HEK293 (cell line): ENCODE measurements around the gene CPM.

Source experiments
- CTCF ChIA-PET: fragments of 350-600 bp; formaldehyde crosslinking; extraction: SDS; loops from one replicate; lab custom pipeline; 2021; ENCODE audit warnings: antibody characterized with exemption; lab: Yijun Ruan, JAX
- POLR2A ChIA-PET: fragments of 300-600 bp; formaldehyde crosslinking; extraction: SDS; loops from one replicate; lab custom pipeline; 2020; ENCODE audit warnings: antibody characterized with exemption, inconsistent platforms; lab: Yijun Ruan, JAX
- H3K27ac ChIP-seq: fragments of 200-500 bp; sonication (Bioruptor generic); 2 replicates; pipeline ENCODE4 v1.5.1; 2014; ENCODE audit warnings: low read depth, low read length, control low read depth, inconsistent platforms; ENCODE audit errors: extremely low read depth
- H3K36me3 ChIP-seq, 2 experiments: fragments of 200-500 bp in 1 of 2; sonication (Bioruptor generic) in 1 of 2; 1 replicate in 1 of 2; 2 replicates in 1 of 2; pipeline ENCODE4 v1.5.1; 2014 to 2017; ENCODE audit warnings: inconsistent platforms in 2 of 2, low read length in 2 of 2; ENCODE audit not compliant: control insufficient read depth in 2 of 2, insufficient read depth in 1 of 2
- H3K4me1 ChIP-seq: fragments of 200-500 bp; sonication (Bioruptor generic); 2 replicates; pipeline ENCODE4 v1.5.1; 2014; ENCODE audit warnings: mild to moderate bottlenecking, low read length, inconsistent platforms; ENCODE audit not compliant: control insufficient read depth, insufficient read depth
- H3K4me3 ChIP-seq: 2 replicates; pipeline ENCODE4 v1.5.1; 2011; ENCODE audit warnings: low read depth, mild to moderate bottlenecking, control low read depth, low read length, moderate library complexity
- H3K9me3 ChIP-seq: fragments of 200-500 bp; sonication (Bioruptor generic); 2 replicates; pipeline ENCODE4 v1.5.1; 2014; ENCODE audit warnings: low read depth, low read length, inconsistent platforms; ENCODE audit not compliant: control insufficient read depth, insufficient read depth
- EGR2 ChIP-seq: fragments of 450-650 bp; formaldehyde crosslinking; IDR thresholded peaks from 2 replicates; pipeline ENCODE4 v1.5.1; 2016; ENCODE audit warnings: low read depth, missing biosample characterization, missing genetic modification characterization
- GLIS2 ChIP-seq: fragments of 450-650 bp; formaldehyde crosslinking; IDR thresholded peaks from 2 replicates; pipeline ENCODE4 v1.5.1; 2016; ENCODE audit warnings: missing biosample characterization, missing genetic modification characterization
- KLF10 ChIP-seq: fragments of 450-650 bp; IDR thresholded peaks from 2 replicates; pipeline ENCODE4 v1.5.1; 2018; ENCODE audit warnings: missing biosample characterization, mild to moderate bottlenecking, missing genetic modification characterization
- MZF1 ChIP-seq: fragments of 450-650 bp; formaldehyde crosslinking; IDR thresholded peaks from 2 replicates; pipeline ENCODE4 v1.5.1; 2017; ENCODE audit warnings: missing biosample characterization, missing genetic modification characterization, borderline replicate concordance
- PRDM4 ChIP-seq: fragments of 450-650 bp; formaldehyde crosslinking; IDR thresholded peaks from 2 replicates; pipeline ENCODE4 v1.5.1; 2017; ENCODE audit warnings: missing biosample characterization, missing genetic modification characterization
- REST ChIP-seq: fragments of 450-650 bp; formaldehyde crosslinking; IDR thresholded peaks from 2 replicates; pipeline ENCODE4 v1.5.1; 2016; ENCODE audit warnings: missing biosample characterization, missing genetic modification characterization
- ZBTB17 ChIP-seq: fragments of 450-650 bp; formaldehyde crosslinking; IDR thresholded peaks from 2 replicates; pipeline ENCODE4 v1.5.1; 2016; ENCODE audit warnings: missing biosample characterization, missing genetic modification characterization
- ZBTB6 ChIP-seq: fragments of 450-650 bp; formaldehyde crosslinking; IDR thresholded peaks from 2 replicates; pipeline ENCODE4 v1.5.1; 2017; ENCODE audit warnings: missing biosample characterization, missing genetic modification characterization
- ZNF138 ChIP-seq: fragments of 450-650 bp; formaldehyde crosslinking; IDR thresholded peaks from 2 replicates; pipeline ENCODE4 v1.5.1; 2016; ENCODE audit warnings: missing biosample characterization, missing genetic modification characterization, borderline replicate concordance
- ZNF140 ChIP-seq: fragments of 450-650 bp; formaldehyde crosslinking; IDR thresholded peaks from 2 replicates; pipeline ENCODE4 v1.5.1; 2016; ENCODE audit warnings: missing biosample characterization, missing genetic modification characterization
- ZNF146 ChIP-seq: fragments of 450-650 bp; formaldehyde crosslinking; IDR thresholded peaks from 2 replicates; pipeline ENCODE4 v1.5.1; 2016; ENCODE audit warnings: missing biosample characterization, missing genetic modification characterization
- ZNF214 ChIP-seq: fragments of 450-650 bp; formaldehyde crosslinking; IDR thresholded peaks from 2 replicates; pipeline ENCODE4 v1.5.1; 2017; ENCODE audit warnings: missing biosample characterization, mild to moderate bottlenecking, missing genetic modification characterization, borderline replicate concordance
- ZNF221 ChIP-seq: fragments of 450-650 bp; formaldehyde crosslinking; IDR thresholded peaks from 2 replicates; pipeline ENCODE4 v1.5.1; 2017; ENCODE audit warnings: missing biosample characterization, missing genetic modification characterization, borderline replicate concordance
- ZNF266 ChIP-seq: fragments of 450-650 bp; formaldehyde crosslinking; IDR thresholded peaks from 2 replicates; pipeline ENCODE4 v1.5.1; 2016; ENCODE audit warnings: missing biosample characterization, missing genetic modification characterization, low read depth
- ZNF302 ChIP-seq: fragments of 450-650 bp; formaldehyde crosslinking; IDR thresholded peaks from 2 replicates; pipeline ENCODE4 v1.5.1; 2016; ENCODE audit warnings: missing biosample characterization, missing genetic modification characterization, low read depth
- ZNF335 ChIP-seq: fragments of 450-650 bp; formaldehyde crosslinking; conservative IDR thresholded peaks from 2 replicates; pipeline ENCODE4 v1.5.1; 2016; ENCODE audit warnings: missing biosample characterization, missing genetic modification characterization
- ZNF354C ChIP-seq: fragments of 450-650 bp; formaldehyde crosslinking; IDR thresholded peaks from 2 replicates; pipeline ENCODE4 v1.5.1; 2016; ENCODE audit warnings: missing biosample characterization, missing genetic modification characterization, low read depth, borderline replicate concordance
- ZNF513 ChIP-seq: fragments of 450-650 bp; IDR thresholded peaks from 2 replicates; pipeline ENCODE4 v1.5.1; 2018; ENCODE audit warnings: missing biosample characterization, missing genetic modification characterization
- ZNF521 ChIP-seq: fragments of 450-650 bp; formaldehyde crosslinking; IDR thresholded peaks from 2 replicates; pipeline ENCODE4 v1.5.1; 2017; ENCODE audit warnings: missing biosample characterization, mild to moderate bottlenecking, missing genetic modification characterization
- ZNF658 ChIP-seq: fragments of 450-650 bp; formaldehyde crosslinking; IDR thresholded peaks from 2 replicates; pipeline ENCODE4; 2016; ENCODE audit warnings: missing biosample characterization, missing genetic modification characterization
- ZNF660 ChIP-seq: fragments of 450-650 bp; IDR thresholded peaks from 2 replicates; pipeline ENCODE4 v1.5.1; 2018; ENCODE audit warnings: missing biosample characterization, mild to moderate bottlenecking, missing genetic modification characterization
- ZNF768 ChIP-seq: fragments of 450-650 bp; formaldehyde crosslinking; IDR thresholded peaks from 2 replicates; pipeline ENCODE4 v1.5.1; 2018; ENCODE audit warnings: missing biosample characterization, mild to moderate bottlenecking, missing genetic modification characterization
- ZNF777 ChIP-seq: fragments of 450-650 bp; formaldehyde crosslinking; IDR thresholded peaks from 2 replicates; pipeline ENCODE4 v1.5.1; 2017; ENCODE audit warnings: missing biosample characterization, missing genetic modification characterization, borderline replicate concordance
- ZSCAN30 ChIP-seq: fragments of 450-650 bp; IDR thresholded peaks from 2 replicates; pipeline ENCODE4 v1.5.1; 2018; ENCODE audit warnings: missing biosample characterization, mild to moderate bottlenecking, missing genetic modification characterization, moderate library complexity
- ZSCAN4 ChIP-seq: fragments of 450-650 bp; formaldehyde crosslinking; IDR thresholded peaks from 2 replicates; pipeline ENCODE4 v1.5.1; 2017; ENCODE audit warnings: missing biosample characterization, missing genetic modification characterization

Gene CPM

GRCh38 chr12:68918960-68919359 is 14.0 kb downstream of the CPM start (continued):
- TF ChIP-seq ZNF266 (tag by site-specific recombination) (no peak), ZNF302 (tag by site-specific recombination) (no peak), ZNF658 (tag by site-specific recombination) (no peak), ZBTB17 (tag by site-specific recombination) (no peak)

- no peaks in the 10 kb centered on the region for H3K36me3 ChIP-seq
- H3K9me3 ChIP-seq = no peaks in the 10 kb centered on the region
- TF ChIP-seq ZNF138 = no peak
- no peak for TF ChIP-seq ZNF335 (tag by site-specific recombination)
- TF ChIP-seq ZSCAN4 (tag by site-specific recombination) = no peak
- no peak for TF ChIP-seq ZNF660 (tag by site-specific recombination)
- no peak for TF ChIP-seq MZF1 (tag by site-specific recombination)
- TF ChIP-seq GLIS2 = no peak
- no peak for TF ChIP-seq ZNF221 (tag by site-specific recombination)
- no peak for TF ChIP-seq ZNF768 (tag by site-specific recombination)
- no peak for TF ChIP-seq ZNF521 (tag by site-specific recombination)
- TF ChIP-seq ZBTB6 (tag by site-specific recombination) = no peak
- TF ChIP-seq, all 188 proteins: peak for 0
- ChIA-PET CTCF (no interaction called here), POLR2A (no interaction called here)
- H3K4me1 ChIP-seq = no peaks in the 10 kb centered on the region
- H3K27ac ChIP-seq = no peak overlapping the region
- no peak overlapping the region for H3K4me3 ChIP-seq
These were observed 17.9 kb downstream of the CPM start for GRCh38 chr12:68915055-68915454.

- no peaks in the 10 kb centered on the region for H3K36me3 ChIP-seq
- ChIA-PET CTCF (interaction anchor here (1.0 kb wide), 1 partner anchor 156 kb away, joined by 6 read pairs; no protein-coding TSS in a partner anchor), POLR2A (no interaction called here)
- no peaks in the 10 kb centered on the region for H3K9me3 ChIP-seq
- H3K4me1 ChIP-seq = no peaks in the 10 kb centered on the region
- no peak overlapping the region for H3K27ac ChIP-seq
- H3K4me3 ChIP-seq = no peak overlapping the region
- TF ChIP-seq PRDM4 = no peak
- TF ChIP-seq REST (tag by site-specific recombination) = no peak
- TF ChIP-seq EGR2 (tag by site-specific recombination) = no peak
- TF ChIP-seq ZNF140 (tag by site-specific recombination) = no peak
- TF ChIP-seq ZNF777 (tag by site-specific recombination) = no peak
- TF ChIP-seq ZNF354C = no peak
- TF ChIP-seq ZSCAN30 = no peak
- no peak for TF ChIP-seq ZNF214 (tag by site-specific recombination)
- no peak for TF ChIP-seq ZNF146 (tag by site-specific recombination)
- TF ChIP-seq KLF10 (tag by site-specific recombination) = no peak
- TF ChIP-seq ZNF513 (tag by site-specific recombination) = no peak
These were observed 19.3 kb downstream of the CPM start for GRCh38 chr12:68913682-68914081.
